Endodermal cell (in vitro differentiated cells): ENCODE measurements around the gene SPARCL1. TPM values are rescaled to one million over a fixed set of nuclear protein-coding genes. Genes with fewer than 3 reads are reported as not detected.

Experiments
- DNase-seq: peaks from one replicate; pipeline ENCODE4 v3.0.0-alpha.2; 2017
- H3K27ac ChIP-seq: 2 replicates; pipeline ENCODE4 v1.5.1; 2013; ENCODE audit warnings: mild to moderate bottlenecking, low read depth, low read length, moderate library complexity
- H3K27me3 ChIP-seq: 2 replicates; pipeline ENCODE4 v1.6.1; 2013; ENCODE audit warnings: mild to moderate bottlenecking, low read length, moderate library complexity; ENCODE audit not compliant: insufficient read depth, control insufficient read depth, poor library complexity, severe bottlenecking
- H3K36me3 ChIP-seq: 2 replicates; pipeline ENCODE4 v1.7.0; 2013; ENCODE audit warnings: mild to moderate bottlenecking, low read length, moderate library complexity; ENCODE audit not compliant: control insufficient read depth, insufficient read depth
- H3K4me1 ChIP-seq: one replicate; pipeline ENCODE4 v1.7.0; 2013; ENCODE audit warnings: low read length; ENCODE audit not compliant: control insufficient read depth, insufficient read depth
- H3K4me3 ChIP-seq: 2 replicates; pipeline ENCODE4 v1.5.1; 2013; ENCODE audit warnings: mild to moderate bottlenecking, low read length, moderate library complexity
- H3K9ac ChIP-seq: 2 replicates; pipeline ENCODE4 v1.6.1; 2013; ENCODE audit warnings: mild to moderate bottlenecking, low read length, moderate library complexity; ENCODE audit not compliant: poor library complexity, severe bottlenecking; ENCODE audit errors: extremely low read depth
- H3K9me3 ChIP-seq: 2 replicates; pipeline ENCODE4 v1.6.1; 2013; ENCODE audit warnings: mild to moderate bottlenecking, low read length, moderate library complexity; ENCODE audit not compliant: control insufficient read depth
- H3K27ac Mint-ChIP-seq: 2 replicates; pipeline ENCODE4 v1.8.0; 2020; ENCODE audit warnings: mixed read lengths
- H3K27me3 Mint-ChIP-seq: 2 replicates; pipeline ENCODE4 v1.8.0; 2021; ENCODE audit warnings: mild to moderate bottlenecking, mixed read lengths; ENCODE audit not compliant: insufficient read depth
- H3K36me3 Mint-ChIP-seq: 2 replicates; pipeline ENCODE4 v1.8.0; 2020; ENCODE audit warnings: low read depth, mixed read lengths
- H3K4me1 Mint-ChIP-seq: 2 replicates; pipeline ENCODE4 v1.8.0; 2020; ENCODE audit warnings: mixed read lengths
- H3K4me3 Mint-ChIP-seq: 2 replicates; pipeline ENCODE4 v1.8.0; 2020; ENCODE audit warnings: mild to moderate bottlenecking, moderate library complexity, mixed read lengths
- H3K9me3 Mint-ChIP-seq: 2 replicates; pipeline ENCODE4 v1.8.0; 2020; ENCODE audit warnings: mild to moderate bottlenecking, mixed read lengths
- CTCF ChIP-seq: fragments of 200-600 bp; sonication (generic); conservative IDR thresholded peaks from 2 replicates; pipeline ENCODE4 v1.5.0; 2021; ENCODE audit warnings: antibody characterized with exemption, mild to moderate bottlenecking
- WGBS, 2 experiments: methylation state at CpG; one replicate each; pipeline versions ENCODE4 v1.1.5 to v1.1.7; 2013; ENCODE audit warnings: missing lambda C conversion rate in 2 of 2, mixed read lengths in 1 of 2; ENCODE audit not compliant: insufficient coverage in 1 of 2, insufficient read length in 1 of 2; 5-methylcytosine and 5-hydroxymethylcytosine counted together
- total RNA-seq, 2 donors: library from RNA; stranded (reverse); fragmentation: NEBNext Ultra II Directional in 1 of 2; extraction: Animal tissue kit (Norgen Biotek cat#: 25700) in 1 of 2; gene quantifications; 2 replicates in 1 of 2; 3 replicates in 1 of 2; pipeline ENCODE4 v1.2.1, GENCODE V29; 2021

Gene SPARCL1
- total RNA-seq, 2 donors from 2014 or later = 0.26 to 1.0 TPM

- H3K9me3 ChIP-seq = no peaks in the 10 kb centered on the region
- Mint-ChIP-seq H3K36me3 (no peaks in the 10 kb centered on the region), H3K27me3 (no peaks in the 10 kb centered on the region), H3K27ac (no peak overlapping the region), H3K9me3 (no peaks in the 10 kb centered on the region), H3K4me1 (no peaks in the 10 kb centered on the region), H3K4me3 (no peak overlapping the region)
- TF ChIP-seq CTCF = no peak
- H3K27ac ChIP-seq = no peak overlapping the region
- no peak overlapping the region for H3K4me3 ChIP-seq
- 91 to 96% methylated on average over 4 to 5 of the region's 5 CpGs for WGBS, 2 experiments
- no peak overlapping the region for H3K9ac ChIP-seq
- no peaks in the 10 kb centered on the region for H3K4me1 ChIP-seq
- H3K27me3 ChIP-seq = no peaks in the 10 kb centered on the region
- H3K36me3 ChIP-seq = no peaks in the 10 kb centered on the region
- no peak for DNase-seq
Observed at GRCh38 chr4:87498446-87498900, 30.7 kb downstream of the SPARCL1 start.

GRCh38 chr4:87497578-87497977 is 31.6 kb downstream of the SPARCL1 start:
- H3K4me1 ChIP-seq = no peaks in the 10 kb centered on the region
- no peak for TF ChIP-seq CTCF
- H3K27me3 Mint-ChIP-seq = no peaks in the 10 kb centered on the region
- 96 to 100% methylated on average over 3 of the region's 3 CpGs for WGBS, 2 experiments
- no peak overlapping the region for H3K27ac Mint-ChIP-seq
- H3K27ac ChIP-seq = no peak overlapping the region
- DNase-seq = no peak
- H3K4me3 ChIP-seq = no peak overlapping the region
- H3K36me3 ChIP-seq = no peaks in the 10 kb centered on the region
- no peak overlapping the region for H3K9ac ChIP-seq
- H3K36me3 Mint-ChIP-seq = no peaks in the 10 kb centered on the region
- H3K9me3 ChIP-seq = no peaks in the 10 kb centered on the region
- H3K27me3 ChIP-seq = no peaks in the 10 kb centered on the region
- H3K4me1 Mint-ChIP-seq = no peaks in the 10 kb centered on the region
- H3K4me3 Mint-ChIP-seq = no peak overlapping the region
- H3K9me3 Mint-ChIP-seq = no peaks in the 10 kb centered on the region

DNA sequence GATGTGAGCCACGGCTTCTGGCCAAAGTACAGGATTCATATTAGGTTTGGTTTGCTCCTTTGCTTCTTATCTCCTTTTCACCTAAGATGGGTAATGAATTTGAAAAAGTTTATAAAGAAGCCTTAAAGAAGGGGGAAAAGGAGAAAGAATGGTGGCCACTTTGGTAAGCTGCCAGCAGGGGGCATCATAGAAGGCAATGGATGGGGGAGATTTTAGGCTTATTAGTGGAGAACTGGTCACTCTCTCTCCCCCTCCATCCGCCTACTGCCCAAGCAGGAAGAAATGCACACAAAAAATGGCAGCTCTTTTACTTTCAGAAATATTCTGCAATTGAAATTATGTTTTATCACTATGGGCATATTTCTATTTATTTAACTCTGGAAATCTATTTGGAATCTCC is 32.0 kb downstream of the SPARCL1 start:
- no peaks in the 10 kb centered on the region for H3K27me3 ChIP-seq
- Mint-ChIP-seq H3K4me1 (no peaks in the 10 kb centered on the region), H3K27ac (no peak overlapping the region), H3K4me3 (no peak overlapping the region), H3K27me3 (no peaks in the 10 kb centered on the region), H3K9me3 (no peaks in the 10 kb centered on the region), H3K36me3 (no peaks in the 10 kb centered on the region)
- no peaks in the 10 kb centered on the region for H3K4me1 ChIP-seq
- peak; percentile 75 for DNase-seq
- TF ChIP-seq CTCF = peak; percentile 85
- H3K36me3 ChIP-seq = no peaks in the 10 kb centered on the region
- H3K9ac ChIP-seq = no peak overlapping the region
- 94% methylated on average over 2 of the region's 2 CpGs; no CpG with 5 or more reads in 1 of the 2 experiments for WGBS, 2 experiments
- H3K9me3 ChIP-seq = no peaks in the 10 kb centered on the region
- no peak overlapping the region for H3K27ac ChIP-seq
- H3K4me3 ChIP-seq = no peak overlapping the region
